ENCODE measurements around the gene TCOF1. TPM values are rescaled to one million over a fixed set of nuclear protein-coding genes. Genes with fewer than 3 reads are reported as not detected.

The TCOF1 gene
- total RNA-seq, 6 experiments from 2014 or later, result 30.8 to 44.6 (median 38.5) TPM

DNA sequence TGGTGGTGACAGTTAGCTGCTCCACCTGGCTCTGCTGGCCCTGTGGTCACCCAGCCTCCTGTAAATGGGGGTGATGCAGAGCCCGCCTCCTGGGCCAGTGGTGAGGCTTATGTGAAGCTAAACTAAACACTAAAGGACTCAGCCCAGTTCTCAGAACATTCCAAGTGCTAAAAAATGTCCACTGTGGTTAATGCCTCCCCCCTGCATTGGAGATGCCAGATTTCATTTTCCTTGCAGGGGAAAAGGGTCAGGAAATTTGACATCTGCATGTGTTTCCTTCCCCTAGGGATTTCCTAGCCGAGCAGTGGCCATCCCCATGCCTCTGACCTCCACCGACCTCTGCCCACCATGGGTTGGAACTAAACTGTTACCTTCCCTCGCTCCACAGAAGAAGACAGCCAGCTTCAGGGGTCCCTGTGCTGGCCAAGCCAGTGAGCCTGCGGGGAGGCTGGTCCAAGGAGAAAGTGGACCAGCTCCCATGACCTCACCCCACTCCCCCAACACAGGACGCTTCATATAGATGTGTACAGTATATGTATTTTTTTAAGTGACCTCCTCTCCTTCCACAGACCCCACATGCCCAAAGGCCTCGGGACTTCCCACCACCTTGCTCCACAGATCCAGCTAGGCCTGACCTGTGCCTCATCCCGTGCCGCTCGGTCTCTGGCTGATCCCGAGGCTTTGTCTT lies 42.2 kb downstream of the TCOF1 start:
- Mint-ChIP-seq H3K27me3 (ENCODE audit: insufficient read depth) (peaks cover 3% of the 10 kb centered on the region; the same call in 1 of the 2 replicates), H3K36me3 (ENCODE audit: low read depth) (peaks cover 32% of the 10 kb centered on the region), H3K4me1 (ENCODE audit: low read depth) (peaks cover 44% of the 10 kb centered on the region), H3K9me3 (no peaks in the 10 kb centered on the region), H3K27ac (peak overlapping the region; percentile 37; the same call in 1 of the 2 replicates), H3K4me3 (no peak overlapping the region)
- TF ChIP-seq, protein P1, sequence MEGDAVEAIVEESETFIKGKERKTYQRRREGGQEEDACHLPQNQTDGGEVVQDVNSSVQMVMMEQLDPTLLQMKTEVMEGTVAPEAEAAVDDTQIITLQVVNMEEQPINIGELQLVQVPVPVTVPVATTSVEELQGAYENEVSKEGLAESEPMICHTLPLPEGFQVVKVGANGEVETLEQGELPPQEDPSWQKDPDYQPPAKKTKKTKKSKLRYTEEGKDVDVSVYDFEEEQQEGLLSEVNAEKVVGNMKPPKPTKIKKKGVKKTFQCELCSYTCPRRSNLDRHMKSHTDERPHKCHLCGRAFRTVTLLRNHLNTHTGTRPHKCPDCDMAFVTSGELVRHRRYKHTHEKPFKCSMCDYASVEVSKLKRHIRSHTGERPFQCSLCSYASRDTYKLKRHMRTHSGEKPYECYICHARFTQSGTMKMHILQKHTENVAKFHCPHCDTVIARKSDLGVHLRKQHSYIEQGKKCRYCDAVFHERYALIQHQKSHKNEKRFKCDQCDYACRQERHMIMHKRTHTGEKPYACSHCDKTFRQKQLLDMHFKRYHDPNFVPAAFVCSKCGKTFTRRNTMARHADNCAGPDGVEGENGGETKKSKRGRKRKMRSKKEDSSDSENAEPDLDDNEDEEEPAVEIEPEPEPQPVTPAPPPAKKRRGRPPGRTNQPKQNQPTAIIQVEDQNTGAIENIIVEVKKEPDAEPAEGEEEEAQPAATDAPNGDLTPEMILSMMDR (IDR thresholded peaks at IDR 0.05), result no peak
- peak; percentile 35 for DNase-seq

DNA sequence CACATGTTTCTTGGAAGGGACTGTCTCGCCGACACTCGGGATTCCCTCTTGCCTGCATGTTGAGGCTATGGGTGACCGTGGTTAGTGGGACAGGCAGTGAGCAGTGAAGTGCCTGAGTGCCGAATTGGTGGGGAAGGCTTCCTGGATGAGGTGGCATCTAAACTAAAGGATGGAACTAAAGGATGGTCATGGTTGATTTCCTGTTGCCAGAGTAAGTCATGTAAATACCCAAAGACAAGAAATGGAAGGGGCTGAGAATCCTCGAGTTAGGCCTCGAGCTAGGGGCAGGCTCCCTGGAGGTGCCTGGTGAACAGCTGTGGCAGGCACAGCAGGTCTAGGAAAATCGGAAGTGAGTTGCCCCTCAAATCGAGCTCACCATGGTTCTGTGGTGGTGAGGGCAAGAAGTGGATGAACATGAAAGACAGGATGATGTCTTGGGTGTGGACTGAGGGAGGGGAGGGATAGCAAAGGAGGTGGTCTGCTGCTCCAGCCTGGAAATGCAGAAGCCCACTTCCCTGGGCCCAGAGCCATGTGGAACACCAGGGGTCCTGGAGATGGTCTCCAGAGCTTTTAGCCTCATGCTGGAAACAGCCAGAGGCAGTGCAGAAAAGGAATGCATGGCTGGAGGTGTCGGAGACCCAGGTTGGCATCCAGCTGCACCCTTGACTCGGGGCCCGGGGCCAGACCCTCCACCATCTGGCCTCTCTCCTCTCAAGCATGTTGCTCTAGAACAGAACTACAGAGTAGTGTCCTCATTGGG lies 43.0 kb downstream of the TCOF1 start:
- no peak for DNase-seq
- peaks cover 44% of the 10 kb centered on the region for H3K4me1 Mint-ChIP-seq (ENCODE audit: low read depth)
- TF ChIP-seq, protein P1 (IDR thresholded peaks at IDR 0.05), result no peak
- H3K27me3 Mint-ChIP-seq (ENCODE audit: insufficient read depth), result no peaks in the 10 kb centered on the region
- H3K9me3 Mint-ChIP-seq, result no peaks in the 10 kb centered on the region
- peak overlapping the region; percentile 55; the same call in 1 of the 2 replicates for H3K27ac Mint-ChIP-seq
- H3K36me3 Mint-ChIP-seq (ENCODE audit: low read depth), result peaks cover 28% of the 10 kb centered on the region
- H3K4me3 Mint-ChIP-seq, result no peak overlapping the region

DNA sequence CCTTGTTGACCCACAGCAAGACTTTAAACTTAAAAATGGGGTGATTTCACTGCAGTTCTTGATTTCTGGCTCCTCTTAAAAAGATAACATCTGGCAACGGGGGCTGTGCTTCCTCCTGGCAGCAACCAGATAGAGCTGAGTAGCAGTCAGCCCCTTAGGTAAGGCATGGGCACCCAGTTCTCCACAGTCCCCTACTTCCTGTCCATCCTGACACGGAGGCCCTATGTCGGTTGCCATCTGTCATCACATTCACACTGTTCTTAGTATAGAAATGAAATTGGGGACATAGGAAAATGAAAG lies 43.5 kb downstream of the TCOF1 start:
- DNase-seq, result no peak
- no peak overlapping the region for H3K4me3 Mint-ChIP-seq
- H3K27me3 Mint-ChIP-seq (ENCODE audit: insufficient read depth), result no peaks in the 10 kb centered on the region
- peaks cover 24% of the 10 kb centered on the region for H3K36me3 Mint-ChIP-seq (ENCODE audit: low read depth)
- H3K9me3 Mint-ChIP-seq, result no peaks in the 10 kb centered on the region
- TF ChIP-seq, protein P1 (IDR thresholded peaks at IDR 0.05), result no peak
- no peak overlapping the region for H3K27ac Mint-ChIP-seq
- peaks cover 41% of the 10 kb centered on the region for H3K4me1 Mint-ChIP-seq (ENCODE audit: low read depth)

DNA sequence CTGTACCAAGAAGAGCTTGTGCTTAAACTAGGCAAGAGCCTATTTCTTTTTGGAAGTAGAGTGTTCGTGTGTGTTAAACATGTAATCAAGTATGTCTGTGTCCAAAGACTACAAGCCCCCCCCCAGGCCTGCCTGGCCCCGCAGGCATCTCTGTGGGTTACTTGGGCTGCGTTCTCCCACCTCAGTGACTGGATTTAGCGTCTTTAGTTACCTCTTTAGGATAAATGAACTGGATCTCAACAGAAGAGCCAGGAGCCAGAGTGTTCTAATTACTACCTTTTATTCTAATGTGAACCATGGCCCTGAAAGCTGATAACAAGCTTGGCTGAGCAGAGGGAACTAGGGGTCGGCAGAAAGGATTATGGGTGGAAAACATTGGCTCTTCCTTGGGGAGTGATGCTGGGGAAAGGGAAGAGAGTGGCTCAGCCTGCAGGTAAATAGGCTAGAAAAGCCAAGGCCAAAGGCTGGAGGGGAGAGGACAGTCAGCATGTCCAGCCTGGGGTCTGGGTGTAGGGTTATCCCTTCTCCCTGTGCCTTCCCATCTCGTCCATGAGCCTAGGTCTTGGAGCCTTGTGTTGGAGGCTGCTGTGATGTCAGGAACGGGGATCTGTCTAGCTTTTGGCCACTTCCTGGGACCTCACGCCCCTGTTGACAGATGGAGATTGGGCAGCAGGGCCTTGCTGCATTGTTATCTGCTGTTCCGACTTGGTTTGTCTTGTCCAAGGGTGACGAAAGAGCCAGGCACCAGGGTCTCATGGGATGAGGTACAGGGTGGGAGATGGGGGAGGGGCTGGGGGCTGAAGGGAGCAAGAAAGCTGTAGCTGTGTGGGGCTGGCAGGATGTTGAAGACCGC lies 44.1 kb downstream of the TCOF1 start:
- Mint-ChIP-seq H3K4me1 (ENCODE audit: low read depth) (peaks cover 35% of the 10 kb centered on the region), H3K27ac (no peak overlapping the region), H3K27me3 (ENCODE audit: insufficient read depth) (no peaks in the 10 kb centered on the region), H3K36me3 (ENCODE audit: low read depth) (peaks cover 19% of the 10 kb centered on the region), H3K4me3 (no peak overlapping the region), H3K9me3 (no peaks in the 10 kb centered on the region)
- DNase-seq, result no peak
- TF ChIP-seq, protein P1 (IDR thresholded peaks at IDR 0.05), result no peak

DNA sequence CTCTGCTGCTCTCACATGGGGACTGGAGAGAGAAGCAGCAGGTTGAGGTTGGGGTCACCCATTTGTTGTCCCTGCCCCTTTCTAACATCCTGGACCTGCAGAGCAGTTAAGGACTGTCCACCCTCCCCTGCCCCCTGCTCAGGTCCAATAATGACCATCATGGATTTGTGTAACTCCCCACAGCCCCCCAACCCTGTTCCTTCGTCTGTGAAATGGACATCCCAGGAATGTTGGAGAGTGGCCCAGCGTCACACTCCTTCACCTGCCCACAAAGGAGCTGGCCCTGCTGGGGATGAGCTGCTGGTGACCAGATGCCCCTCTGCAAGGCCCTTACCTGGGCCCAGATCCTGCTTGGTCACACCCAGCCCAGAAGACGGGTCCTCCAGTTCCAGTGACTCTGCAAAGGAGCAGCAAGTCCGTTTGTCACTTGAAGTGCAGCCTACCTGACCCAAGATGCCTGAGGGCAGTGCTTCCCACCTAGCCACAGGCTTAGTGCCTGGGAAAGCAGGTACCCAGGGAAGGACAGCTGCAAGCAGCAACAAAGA lies 44.8 kb downstream of the TCOF1 start:
- Mint-ChIP-seq H3K27me3 (ENCODE audit: insufficient read depth) (no peaks in the 10 kb centered on the region), H3K27ac (no peak overlapping the region), H3K4me3 (no peak overlapping the region)

More for the DNA sequence above, 44.8 kb downstream of the TCOF1 start:
- no peak for DNase-seq
- TF ChIP-seq, protein P1 (IDR thresholded peaks at IDR 0.05), result no peak
- Mint-ChIP-seq H3K9me3 (no peaks in the 10 kb centered on the region), H3K36me3 (ENCODE audit: low read depth) (peaks cover 14% of the 10 kb centered on the region), H3K4me1 (ENCODE audit: low read depth) (peaks cover 28% of the 10 kb centered on the region)

Data from HFFc6 (cell line).